Cerebellar cortex (tissue), 1 donor: ENCODE results near the gene SMIM10L2A.
"Not testable (repeated sequence)": the region's sequence is repeated elsewhere in the genome, so short reads cannot be mapped to it uniquely, and the experiment has no call there.

Experiments used
- DNase-seq: peaks from one replicate; pipeline ENCODE4 v3.0.0-alpha.2; 2015; ENCODE audit warnings: low spot score

The SMIM10L2A gene

GRCh38 chrX:135421932-135422809 is at the start of gene SMIM10L2A:
Gene SMIM10L2A (plus strand): TSS chrX:135421944. CDS start chrX:135422132, 188 bp downstream.
- no peak for DNase-seq

GRCh38 chrX:135373357-135373756 is 48.4 kb upstream of the SMIM10L2A start:
- DNase-seq, result no peak

DNA sequence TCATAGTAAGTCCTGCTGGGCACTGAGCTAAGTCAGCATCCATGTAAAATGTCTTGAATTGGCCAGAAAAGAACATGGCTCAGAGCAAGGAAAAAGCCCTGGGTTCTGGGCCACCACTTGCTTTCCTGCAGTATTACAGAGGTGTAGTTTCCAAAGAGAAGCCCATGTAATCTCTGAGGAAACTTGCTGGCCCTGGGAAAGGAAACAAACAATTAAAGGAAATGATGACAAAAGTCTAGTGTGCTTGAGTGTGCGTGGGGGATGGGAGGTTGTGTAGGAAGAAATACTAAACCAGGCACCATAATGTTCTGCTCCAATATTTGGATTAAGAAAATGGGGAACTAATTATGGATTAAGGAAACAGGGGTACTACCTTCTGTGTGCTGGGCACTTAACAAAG is 39.5 kb upstream of the SMIM10L2A start:
- no peak for DNase-seq

DNA sequence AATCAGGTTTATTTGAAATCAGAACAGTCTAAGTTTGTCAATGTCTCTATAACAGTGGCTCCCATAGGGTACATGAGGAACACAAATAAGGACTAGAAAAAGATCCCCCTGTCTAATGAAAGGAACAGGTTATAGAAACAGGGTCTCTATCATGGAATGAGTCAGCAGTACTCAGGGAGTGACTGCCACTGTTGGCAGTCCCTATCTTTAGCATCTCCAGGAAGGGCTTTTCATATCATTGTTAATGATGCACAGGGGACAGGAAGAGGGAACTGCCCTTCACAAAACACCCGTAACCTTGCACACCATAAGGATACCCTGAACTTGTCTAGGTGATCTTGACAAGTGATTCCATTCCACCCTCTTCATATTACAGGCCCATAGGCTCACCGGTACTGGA is 38.5 kb upstream of the SMIM10L2A start:
- DNase-seq, result no peak

- DNase-seq, result no peak
Measured at GRCh38 chrX:135384161-135384836, 37.4 kb upstream of the SMIM10L2A start.

DNA sequence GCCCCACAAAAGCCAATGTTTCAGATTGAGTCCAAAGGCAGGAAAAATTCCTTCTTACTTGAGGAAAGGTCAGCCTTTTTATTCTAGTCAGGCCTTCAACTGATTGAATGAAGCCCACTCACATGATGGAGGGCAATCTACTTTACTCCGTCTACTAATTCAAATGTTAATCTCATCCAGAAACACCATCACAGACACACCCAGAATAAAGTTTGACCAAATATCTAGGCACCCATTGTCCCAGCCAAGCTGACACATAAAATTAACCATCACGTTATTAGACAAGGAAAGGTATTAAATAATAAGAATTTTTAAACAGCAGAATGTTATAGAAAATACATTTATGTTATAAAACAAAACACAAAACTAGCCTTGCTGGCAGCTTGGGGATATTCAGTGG is 32.9 kb upstream of the SMIM10L2A start:
- no peak for DNase-seq

GRCh38 chrX:135389243-135389642 is 32.5 kb upstream of the SMIM10L2A start:
- no peak for DNase-seq

GRCh38 chrX:135389717-135390116 is 32.0 kb upstream of the SMIM10L2A start:
- no peak for DNase-seq

DNA sequence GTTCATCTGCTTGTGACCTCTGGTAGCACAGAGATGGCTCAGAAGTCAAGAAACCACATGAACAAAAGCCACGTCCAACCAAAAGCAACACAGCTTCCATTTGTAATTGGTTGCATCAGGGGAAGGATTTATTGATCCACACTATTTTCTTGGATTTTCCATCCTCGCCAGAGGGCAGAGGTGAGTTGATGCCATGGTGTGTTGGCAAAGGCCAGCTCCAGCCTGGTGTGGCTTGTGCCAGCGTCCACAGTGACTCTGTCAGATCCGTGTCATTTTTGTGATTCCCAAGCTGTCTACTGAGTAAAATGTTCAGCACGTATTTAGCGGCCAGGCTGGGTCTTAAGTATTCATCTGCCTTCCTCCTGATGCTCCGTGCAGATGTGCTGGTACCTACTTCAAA is 30.0 kb upstream of the SMIM10L2A start:
- no peak for DNase-seq

- DNase-seq, result no peak
Measured at GRCh38 chrX:135393051-135393450, 28.7 kb upstream of the SMIM10L2A start.

- DNase-seq, result no peak
Measured at GRCh38 chrX:135395064-135395463, 26.7 kb upstream of the SMIM10L2A start.

- DNase-seq, result no peak
Measured at GRCh38 chrX:135396109-135396508, 25.6 kb upstream of the SMIM10L2A start.

GRCh38 chrX:135396566-135396965 is 25.2 kb upstream of the SMIM10L2A start:
- DNase-seq, result no peak

DNA sequence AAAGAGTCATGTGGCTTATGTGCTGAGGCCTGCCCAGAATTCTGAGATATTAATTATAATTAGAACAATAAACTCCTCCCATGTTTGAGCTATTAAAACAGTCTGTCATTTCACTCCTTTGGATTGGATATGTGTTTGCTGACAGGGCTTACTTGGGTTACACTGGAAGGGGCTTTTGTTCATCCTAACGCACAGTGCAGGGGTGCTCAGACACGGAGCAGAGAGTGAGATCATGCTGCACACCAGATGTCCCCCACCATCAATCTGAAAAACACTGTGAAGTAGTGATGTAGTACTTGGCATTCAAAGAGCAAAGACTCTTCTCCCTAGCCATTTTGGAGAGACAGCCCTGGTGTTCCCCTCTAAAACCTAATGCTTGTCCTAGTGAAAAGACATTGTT is 24.1 kb upstream of the SMIM10L2A start:
- DNase-seq, result no peak

GRCh38 chrX:135403374-135403773 is 18.4 kb upstream of the SMIM10L2A start:
- no peak for DNase-seq

GRCh38 chrX:135406428-135406827 is 15.3 kb upstream of the SMIM10L2A start:
- not testable (repeated sequence) for DNase-seq

GRCh38 chrX:135408794-135409193 is 12.9 kb upstream of the SMIM10L2A start:
- DNase-seq, result no peak

GRCh38 chrX:135410861-135411627 is 10.7 kb upstream of the SMIM10L2A start:
- DNase-seq, result no peak

- DNase-seq, result no peak
Measured at GRCh38 chrX:135411893-135412292, 9.9 kb upstream of the SMIM10L2A start.

- DNase-seq, result no peak
Measured at GRCh38 chrX:135416546-135416945, 5.2 kb upstream of the SMIM10L2A start.

- no peak for DNase-seq
Measured at GRCh38 chrX:135420831-135421230, 913 bp upstream of the SMIM10L2A start.

- peak; percentile 69 for DNase-seq
Measured at GRCh38 chrX:135421537-135421931, 210 bp upstream of the SMIM10L2A start.

DNA sequence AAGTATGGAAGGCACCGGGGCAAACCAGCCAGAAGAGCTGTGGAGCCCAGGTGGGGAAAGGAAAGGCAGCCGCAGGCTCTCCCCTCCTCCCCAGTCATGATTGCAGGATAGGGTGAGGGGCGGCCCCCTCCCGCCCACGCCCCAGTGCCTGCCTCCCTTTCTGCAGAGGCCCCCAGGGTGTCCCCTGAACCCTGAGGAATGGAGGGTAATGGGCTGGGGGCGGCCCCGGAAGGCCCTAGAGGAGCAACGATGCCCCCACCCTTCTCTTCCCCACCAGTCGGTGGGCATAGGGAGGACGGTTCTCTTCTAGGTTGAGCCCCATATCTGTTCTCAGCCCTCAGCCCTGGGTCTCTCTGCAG is 1.0 kb downstream of the SMIM10L2A start:
- DNase-seq, result not testable (repeated sequence)
